Liver (tissue), 9 donors: Measurements from ENCODE around the gene GIMAP8. TPM values are rescaled to one million over a fixed set of nuclear protein-coding genes. Genes with fewer than 3 reads are reported as not detected.

ENCODE experiments used
- DNase-seq: peaks from one replicate; pipeline ENCODE4 v3.0.0-alpha.2; 2017; ENCODE audit warnings: low spot score
- H3K27ac ChIP-seq, 2 donors: one replicate each; pipeline ENCODE4 v1.7.0; 2013; ENCODE audit warnings: inconsistent platforms in 2 of 2, low read length in 2 of 2, control low read depth in 1 of 2, low read depth in 1 of 2, mild to moderate bottlenecking in 1 of 2
- H3K27me3 ChIP-seq, 4 donors: one replicate each; pipeline versions ENCODE4 v1.6.1 to v1.7.0; 2013; ENCODE audit warnings: low read length in 3 of 4, inconsistent platforms in 1 of 4, mild to moderate bottlenecking in 1 of 4, moderate library complexity in 1 of 4; ENCODE audit not compliant: control insufficient read depth in 4 of 4, insufficient read depth in 4 of 4
- H3K36me3 ChIP-seq, 4 donors: one replicate each; pipeline versions ENCODE4 v1.6.1 to v1.7.0; 2013; ENCODE audit warnings: low read length in 3 of 4, mild to moderate bottlenecking in 3 of 4, low read depth in 1 of 4, moderate library complexity in 1 of 4; ENCODE audit not compliant: control insufficient read depth in 4 of 4, insufficient read depth in 3 of 4
- H3K4me1 ChIP-seq, 4 donors: one replicate each; pipeline versions ENCODE4 v1.6.1 to v1.7.0; 2013; ENCODE audit warnings: low read length in 3 of 4, mild to moderate bottlenecking in 3 of 4, moderate library complexity in 1 of 4; ENCODE audit not compliant: control insufficient read depth in 4 of 4, insufficient read depth in 4 of 4
- H3K4me3 ChIP-seq, 3 donors: one replicate each; pipeline versions ENCODE4 v1.6.1 to v1.7.0; 2013; ENCODE audit warnings: low read length in 3 of 3, control low read depth in 1 of 3, low read depth in 1 of 3, mild to moderate bottlenecking in 1 of 3
- H3K9ac ChIP-seq, 2 donors: one replicate each; pipeline ENCODE4 v1.7.0; 2013; ENCODE audit warnings: low read length in 2 of 2, mild to moderate bottlenecking in 2 of 2, moderate library complexity in 2 of 2, control low read depth in 1 of 2, low read depth in 1 of 2
- H3K9me3 ChIP-seq, 4 donors: one replicate each; pipeline versions ENCODE4 v1.6.1 to v1.7.0; 2013; ENCODE audit warnings: low read length in 3 of 4; ENCODE audit not compliant: control insufficient read depth in 4 of 4
- FOXA2 ChIP-seq: IDR thresholded peaks from 2 replicates; pipeline ENCODE4 v1.6.1; 2016; ENCODE audit warnings: antibody characterized with exemption
- GABPA ChIP-seq, 2 donors: IDR thresholded peaks in 1 of 2; conservative IDR thresholded peaks in 1 of 2; 2 replicates each; pipeline ENCODE4 v1.6.1; 2016; ENCODE audit warnings: antibody characterized with exemption in 2 of 2, mild to moderate bottlenecking in 1 of 2, moderate library complexity in 1 of 2
- HNF4A ChIP-seq, 2 donors: conservative IDR thresholded peaks; 2 replicates each; pipeline ENCODE4 v1.6.1; 2016; ENCODE audit warnings: antibody characterized with exemption in 2 of 2, mild to moderate bottlenecking in 2 of 2
- HNF4G ChIP-seq: IDR thresholded peaks from 2 replicates; pipeline ENCODE4 v1.6.1; 2016; ENCODE audit warnings: antibody characterized with exemption
- JUND ChIP-seq, 2 donors: IDR thresholded peaks; 2 replicates each; pipeline ENCODE4 v1.6.1; 2016; ENCODE audit warnings: antibody characterized with exemption in 2 of 2
- NR2F2 ChIP-seq: IDR thresholded peaks from 2 replicates; pipeline ENCODE4 v1.6.1; 2016; ENCODE audit warnings: antibody characterized with exemption
- RAD21 ChIP-seq, 2 donors: IDR thresholded peaks; 2 replicates each; pipeline ENCODE4 v1.6.1; 2016; ENCODE audit warnings: antibody characterized with exemption in 2 of 2, mild to moderate bottlenecking in 2 of 2
- REST ChIP-seq: IDR thresholded peaks from 2 replicates; pipeline ENCODE4 v1.6.1; 2016; ENCODE audit warnings: antibody characterized with exemption, mild to moderate bottlenecking
- RXRA ChIP-seq, 2 donors: IDR thresholded peaks; 2 replicates each; pipeline ENCODE4 v1.6.1; 2017 to 2018; ENCODE audit warnings: antibody characterized with exemption in 2 of 2, mild to moderate bottlenecking in 1 of 2
- SP1 ChIP-seq: IDR thresholded peaks from 2 replicates; pipeline ENCODE4 v1.6.1; 2018; ENCODE audit warnings: antibody characterized with exemption, mild to moderate bottlenecking
- TAF1 ChIP-seq: conservative IDR thresholded peaks from 2 replicates; pipeline ENCODE4 v1.6.1; 2016; ENCODE audit warnings: antibody characterized with exemption, mild to moderate bottlenecking
- YY1 ChIP-seq: IDR thresholded peaks from 2 replicates; pipeline ENCODE4 v1.6.1; 2016; ENCODE audit warnings: antibody characterized with exemption, mild to moderate bottlenecking
- ZBTB33 ChIP-seq: IDR thresholded peaks from 2 replicates; pipeline ENCODE4 v1.6.1; 2016; ENCODE audit warnings: antibody characterized with exemption
- WGBS: extraction: QIAGEN DNeasy Blood & Tissue Kit; methylation state at CpG from one replicate; pipeline ENCODE4 v1.1.7; 2013; 5-methylcytosine and 5-hydroxymethylcytosine counted together
- polyA plus RNA-seq, 2 donors: library from polyadenylated mRNA; stranded (reverse) in 1 of 2; unstranded in 1 of 2; fragments of 200-250 nt in 1 of 2; fragments of >200 nt in 1 of 2; fragmentation: Nextera tagmentation in 1 of 2; extraction: Ambion mirVana in 1 of 2; gene quantifications; one replicate each; pipeline versions ENCODE4 v1.2.1 to v1.2.3, GENCODE V29; 2013 to 2015
- total RNA-seq, 2 donors: library from RNA; depleted of rRNA; stranded (reverse); fragments of >200 nt; gene quantifications; one replicate each; pipeline ENCODE4 v1.2.3, GENCODE V29; 2014
- TF ChIP-seq, protein P1 (sequence below): fragments of 150-350 bp; IDR thresholded peaks from 2 replicates; pipeline ENCODE4 v1.5.1; 2017; ENCODE audit warnings: improper control_type of control experiment, low read depth, low read length; ENCODE audit not compliant: missing input control
- TF ChIP-seq, protein P2 (sequence below): IDR thresholded peaks from 2 replicates; pipeline ENCODE4 v1.6.1; 2016; ENCODE audit warnings: antibody characterized with exemption
- TF ChIP-seq, protein P3 (sequence below): IDR thresholded peaks from 2 replicates; pipeline ENCODE4 v1.6.1; 2016; ENCODE audit warnings: antibody characterized with exemption
- donor health status: healthy.
- donor health status: healthy.
- donor health status: healthy.
- donor health status: healthy.
- donor health status: healthy.

GIMAP8 gene
- total and polyA plus RNA-seq, 4 donors, result 1.6 to 9.4 (median 7.6) TPM

DNA sequence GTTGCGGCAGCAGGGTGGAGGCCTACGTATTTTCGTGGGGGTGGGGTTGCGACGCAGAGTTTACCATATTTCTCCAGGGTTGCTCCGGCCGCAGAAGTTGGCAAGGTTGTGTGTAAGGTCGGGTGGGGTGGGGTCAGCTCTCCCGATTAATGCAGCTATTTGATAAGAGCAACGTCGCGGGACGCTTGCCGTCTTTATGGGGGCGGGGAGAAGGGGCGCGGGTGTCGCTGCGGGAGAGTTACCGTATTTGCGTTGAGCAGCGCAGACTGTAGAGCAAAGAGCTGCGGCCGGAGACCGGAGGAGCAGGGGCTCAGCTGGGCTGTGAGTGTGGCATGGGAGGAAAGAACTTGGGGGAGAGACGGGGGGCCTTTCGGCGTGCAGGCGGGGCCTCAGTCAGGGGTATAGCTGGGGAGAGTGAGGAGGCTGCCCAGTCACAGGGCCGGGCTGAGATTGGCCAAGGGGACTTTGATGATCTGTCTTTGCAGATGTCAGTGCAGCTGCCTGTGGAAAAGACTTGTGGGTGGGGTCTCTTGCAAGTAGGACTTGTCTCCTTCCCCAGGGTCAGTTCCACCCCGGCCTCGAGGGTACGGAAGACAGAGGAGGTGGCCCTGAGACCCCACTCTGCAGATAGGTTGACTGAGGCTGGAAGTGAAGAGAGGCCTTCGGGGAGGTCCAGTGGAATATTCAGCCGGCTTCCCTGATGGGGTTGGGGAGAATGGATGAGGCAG is 44.7 kb upstream of the GIMAP8 start:
- peak overlapping the region; percentile 90 to 92 for H3K27ac ChIP-seq
- DNase-seq, result no peak
- H3K9ac ChIP-seq, result peak overlapping the region; percentile 43 to 71
- no peaks in the 10 kb centered on the region for H3K27me3 ChIP-seq
- peaks cover 7 to 27% (median 16%) of the 10 kb centered on the region in 4 donors for H3K4me1 ChIP-seq
- H3K9me3 ChIP-seq, result no peaks in the 10 kb centered on the region
- TF ChIP-seq, protein P1, sequence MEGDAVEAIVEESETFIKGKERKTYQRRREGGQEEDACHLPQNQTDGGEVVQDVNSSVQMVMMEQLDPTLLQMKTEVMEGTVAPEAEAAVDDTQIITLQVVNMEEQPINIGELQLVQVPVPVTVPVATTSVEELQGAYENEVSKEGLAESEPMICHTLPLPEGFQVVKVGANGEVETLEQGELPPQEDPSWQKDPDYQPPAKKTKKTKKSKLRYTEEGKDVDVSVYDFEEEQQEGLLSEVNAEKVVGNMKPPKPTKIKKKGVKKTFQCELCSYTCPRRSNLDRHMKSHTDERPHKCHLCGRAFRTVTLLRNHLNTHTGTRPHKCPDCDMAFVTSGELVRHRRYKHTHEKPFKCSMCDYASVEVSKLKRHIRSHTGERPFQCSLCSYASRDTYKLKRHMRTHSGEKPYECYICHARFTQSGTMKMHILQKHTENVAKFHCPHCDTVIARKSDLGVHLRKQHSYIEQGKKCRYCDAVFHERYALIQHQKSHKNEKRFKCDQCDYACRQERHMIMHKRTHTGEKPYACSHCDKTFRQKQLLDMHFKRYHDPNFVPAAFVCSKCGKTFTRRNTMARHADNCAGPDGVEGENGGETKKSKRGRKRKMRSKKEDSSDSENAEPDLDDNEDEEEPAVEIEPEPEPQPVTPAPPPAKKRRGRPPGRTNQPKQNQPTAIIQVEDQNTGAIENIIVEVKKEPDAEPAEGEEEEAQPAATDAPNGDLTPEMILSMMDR, result no peak
- TF ChIP-seq GABPA (IDR thresholded peaks at IDR 0.05 in 1 of 2, conservative IDR thresholded peaks at IDR 0.05 in 1 of 2), result no peak
- TF ChIP-seq, protein P2, sequence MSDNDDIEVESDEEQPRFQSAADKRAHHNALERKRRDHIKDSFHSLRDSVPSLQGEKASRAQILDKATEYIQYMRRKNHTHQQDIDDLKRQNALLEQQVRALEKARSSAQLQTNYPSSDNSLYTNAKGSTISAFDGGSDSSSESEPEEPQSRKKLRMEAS, result no peak
- TF ChIP-seq RXRA (IDR thresholded peaks at IDR 0.05), result no peak
- no peak for TF ChIP-seq NR2F2
- TF ChIP-seq HNF4G, result no peak
- no peak for TF ChIP-seq SP1
- no peak for TF ChIP-seq JUND (IDR thresholded peaks at IDR 0.05)
- TF ChIP-seq REST, result no peak
- TF ChIP-seq ZBTB33, result no peak
- TF ChIP-seq TAF1, result no peak
- TF ChIP-seq YY1, result no peak
- H3K4me3 ChIP-seq, result peak overlapping the region; percentile 60 to 74 (median 61)
- no peaks in the 10 kb centered on the region for H3K36me3 ChIP-seq
- 14% methylated on average over 35 of the region's 35 CpGs for WGBS

GRCh38 chr7:150406312-150406566 is 44.2 kb upstream of the GIMAP8 start:
- H3K4me3 ChIP-seq, result peak overlapping the region in 2 of 3 donors; percentile 61 to 74
- peak overlapping the region; percentile 90 to 92 for H3K27ac ChIP-seq
- H3K9me3 ChIP-seq, result no peaks in the 10 kb centered on the region
- no peak for TF ChIP-seq GABPA (IDR thresholded peaks at IDR 0.05 in 1 of 2, conservative IDR thresholded peaks at IDR 0.05 in 1 of 2)
- TF ChIP-seq REST, result no peak
- TF ChIP-seq RAD21 (IDR thresholded peaks at IDR 0.05), result no peak
- TF ChIP-seq HNF4G, result no peak
- TF ChIP-seq HNF4A (conservative IDR thresholded peaks at IDR 0.05), result no peak
- TF ChIP-seq, protein P3, sequence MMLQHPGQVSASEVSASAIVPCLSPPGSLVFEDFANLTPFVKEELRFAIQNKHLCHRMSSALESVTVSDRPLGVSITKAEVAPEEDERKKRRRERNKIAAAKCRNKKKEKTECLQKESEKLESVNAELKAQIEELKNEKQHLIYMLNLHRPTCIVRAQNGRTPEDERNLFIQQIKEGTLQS, result no peak
- no peak for TF ChIP-seq SP1
- no peak for TF ChIP-seq FOXA2
- 13% methylated on average over 2 of the region's 2 CpGs for WGBS
- no peaks in the 10 kb centered on the region for H3K27me3 ChIP-seq
- no peak for DNase-seq
- H3K4me1 ChIP-seq, result peaks cover 7 to 27% (median 16%) of the 10 kb centered on the region in 4 donors
- H3K36me3 ChIP-seq, result no peaks in the 10 kb centered on the region
- H3K9ac ChIP-seq, result peak overlapping the region in 1 of 2 donors; percentile 57
